Muscle layer of colon (tissue), 2 donors: ENCODE results near the gene SMCO1.
"Not testable (repeated sequence)": the region's sequence is repeated elsewhere in the genome, so short reads cannot be mapped to it uniquely, and the experiment has no call there.

Experiments
- H3K27ac ChIP-seq: one replicate; pipeline ENCODE4 v1.7.0; 2013; ENCODE audit warnings: low read depth, mild to moderate bottlenecking, low read length, moderate library complexity
- H3K27me3 ChIP-seq, 2 donors: one replicate each; pipeline ENCODE4 v1.7.0; 2013; ENCODE audit warnings: low read length in 2 of 2, mild to moderate bottlenecking in 2 of 2; ENCODE audit not compliant: insufficient read depth in 2 of 2, control insufficient read depth in 1 of 2
- H3K36me3 ChIP-seq: one replicate; pipeline ENCODE4 v1.7.0; 2013; ENCODE audit warnings: mild to moderate bottlenecking, low read length; ENCODE audit not compliant: insufficient read depth
- H3K4me1 ChIP-seq: one replicate; pipeline ENCODE4 v1.7.0; 2013; ENCODE audit warnings: mild to moderate bottlenecking, low read length; ENCODE audit not compliant: insufficient read depth
- H3K4me3 ChIP-seq, 2 donors: one replicate each; pipeline ENCODE4 v1.7.0; 2013; ENCODE audit warnings: low read length in 2 of 2, low read depth in 1 of 2, mild to moderate bottlenecking in 1 of 2, moderate library complexity in 1 of 2
- H3K9ac ChIP-seq: one replicate; pipeline ENCODE4 v1.7.0; 2013; ENCODE audit warnings: low read length
- H3K9me3 ChIP-seq: one replicate; pipeline ENCODE4 v1.7.0; 2013; ENCODE audit warnings: mild to moderate bottlenecking, low read length
- donor health status: abdominal sarcoma.
- donor health status: Adenocarcinoma of cecum.

The SMCO1 gene

DNA sequence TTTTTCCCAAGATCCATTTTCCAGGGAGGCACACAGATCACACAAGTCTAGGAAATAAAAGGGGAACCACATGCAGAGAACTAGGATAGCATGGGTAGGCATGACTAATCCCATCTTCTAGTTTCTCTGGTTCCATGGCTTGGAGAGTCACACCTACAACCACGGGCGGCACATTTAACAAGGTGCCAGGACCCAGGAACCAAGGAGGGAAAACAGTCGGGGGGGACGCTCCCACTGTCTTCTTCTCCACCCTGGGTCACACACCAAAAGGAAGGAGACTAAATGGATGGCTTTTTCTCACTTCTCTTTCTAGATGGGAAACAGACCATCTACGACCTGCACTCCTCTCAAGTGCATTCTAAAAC, 4.6 kb upstream of the SMCO1 start:
- H3K36me3 ChIP-seq, result no peaks in the 10 kb centered on the region
- no peaks in the 10 kb centered on the region for H3K4me1 ChIP-seq
- H3K4me3 ChIP-seq, result no peak overlapping the region
- H3K9me3 ChIP-seq, result peaks cover 9% of the 10 kb centered on the region
- H3K27ac ChIP-seq, result no peak overlapping the region
- H3K27me3 ChIP-seq, result no peaks in the 10 kb centered on the region
- no peak overlapping the region for H3K9ac ChIP-seq

DNA sequence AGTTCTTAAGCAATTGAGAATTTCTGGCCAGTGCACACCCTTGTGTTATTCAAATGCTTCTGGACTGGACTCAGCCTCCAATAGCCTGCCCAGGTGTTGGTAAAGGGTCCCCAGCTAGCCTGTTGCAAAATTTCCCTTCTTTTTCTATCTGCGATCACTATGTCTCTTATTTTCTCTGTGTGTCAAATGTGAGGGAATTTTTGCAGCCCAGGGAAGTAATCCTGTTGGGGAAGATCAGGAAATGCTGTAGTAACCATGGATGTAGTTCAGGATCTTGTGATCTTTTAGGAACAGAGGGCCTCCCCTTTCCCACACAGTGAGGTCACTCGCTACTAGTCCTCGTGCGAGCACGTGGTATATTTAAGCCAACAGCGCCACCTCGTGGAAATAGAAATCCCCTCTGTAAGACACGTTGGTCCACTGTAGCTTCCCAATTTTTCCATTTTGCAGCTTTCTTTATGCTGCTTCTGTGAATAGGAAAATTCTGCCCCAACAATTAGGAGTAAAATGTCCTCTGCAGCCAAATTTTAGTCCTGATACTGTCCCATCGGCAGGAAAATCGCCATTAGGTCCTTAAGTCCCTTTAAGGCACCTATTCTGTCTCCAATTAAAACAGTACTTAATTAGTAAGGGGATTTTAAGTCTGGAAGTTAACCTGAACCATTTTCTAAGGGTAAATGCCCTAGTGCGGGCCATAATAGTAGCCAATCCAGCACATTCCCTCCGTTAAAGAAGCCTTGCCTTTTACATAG, 4.0 kb upstream of the SMCO1 start:
- H3K36me3 ChIP-seq, result no peaks in the 10 kb centered on the region
- no peaks in the 10 kb centered on the region for H3K4me1 ChIP-seq
- peaks cover 9% of the 10 kb centered on the region for H3K9me3 ChIP-seq
- no peak overlapping the region for H3K4me3 ChIP-seq
- no peak overlapping the region for H3K9ac ChIP-seq
- no peaks in the 10 kb centered on the region for H3K27me3 ChIP-seq
- no peak overlapping the region for H3K27ac ChIP-seq

DNA sequence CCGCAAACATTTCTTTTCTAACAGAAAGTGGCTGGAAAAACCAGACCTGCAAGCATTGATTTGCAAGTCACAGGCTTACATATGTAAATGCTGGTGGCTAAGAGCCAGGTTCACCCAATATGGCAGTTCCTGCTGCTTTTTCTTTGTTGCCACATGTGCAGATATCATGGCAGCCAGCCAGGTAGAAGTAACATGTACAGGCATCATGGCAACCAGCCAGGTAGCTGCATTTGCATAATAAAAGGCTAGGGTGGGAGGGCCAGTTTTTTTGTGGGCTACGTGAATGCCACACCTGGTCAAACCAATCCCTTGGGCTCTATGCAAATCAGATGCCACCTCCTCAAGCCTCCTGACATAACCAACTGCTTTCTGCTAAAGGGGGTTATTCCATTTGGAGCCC, 2.8 kb upstream of the SMCO1 start:
- no peak overlapping the region for H3K9ac ChIP-seq
- no peaks in the 10 kb centered on the region for H3K27me3 ChIP-seq
- H3K36me3 ChIP-seq, result no peaks in the 10 kb centered on the region
- no peak overlapping the region for H3K27ac ChIP-seq
- H3K9me3 ChIP-seq, result peaks cover 9% of the 10 kb centered on the region
- no peaks in the 10 kb centered on the region for H3K4me1 ChIP-seq
- no peak overlapping the region for H3K4me3 ChIP-seq

DNA sequence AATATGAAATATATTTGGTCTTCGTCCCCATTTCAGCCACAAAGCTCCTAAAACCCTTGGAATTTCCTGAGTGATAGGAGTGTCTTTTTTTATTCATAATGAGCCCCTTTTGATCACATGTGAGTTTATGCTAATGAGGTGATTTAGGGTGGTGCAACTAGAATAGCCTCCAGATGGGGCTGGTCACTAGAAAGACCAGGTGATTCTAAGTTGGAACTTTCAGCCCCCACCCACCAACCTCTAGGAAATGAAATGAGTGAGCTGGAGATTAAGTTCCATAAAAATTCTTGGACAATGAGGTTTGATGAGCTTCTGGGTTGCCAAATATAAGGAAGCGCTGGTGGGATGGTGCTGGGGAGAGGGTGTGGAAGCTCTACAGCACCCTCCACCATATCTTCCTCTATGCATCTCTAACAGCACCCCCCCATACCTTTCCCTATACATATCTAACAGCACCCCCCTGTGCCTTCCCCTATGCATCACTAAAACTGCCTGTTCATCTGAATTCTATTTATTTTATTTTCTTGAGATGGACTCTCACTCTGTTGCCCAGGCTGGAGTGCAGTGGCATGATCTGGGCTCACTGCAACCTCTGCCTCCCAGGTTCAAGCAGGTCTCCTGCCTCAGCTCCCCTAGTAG, 2.1 kb upstream of the SMCO1 start:
- Histone ChIP-seq H3K4me3 (no peak overlapping the region), H3K27me3 (no peaks in the 10 kb centered on the region)

DNA sequence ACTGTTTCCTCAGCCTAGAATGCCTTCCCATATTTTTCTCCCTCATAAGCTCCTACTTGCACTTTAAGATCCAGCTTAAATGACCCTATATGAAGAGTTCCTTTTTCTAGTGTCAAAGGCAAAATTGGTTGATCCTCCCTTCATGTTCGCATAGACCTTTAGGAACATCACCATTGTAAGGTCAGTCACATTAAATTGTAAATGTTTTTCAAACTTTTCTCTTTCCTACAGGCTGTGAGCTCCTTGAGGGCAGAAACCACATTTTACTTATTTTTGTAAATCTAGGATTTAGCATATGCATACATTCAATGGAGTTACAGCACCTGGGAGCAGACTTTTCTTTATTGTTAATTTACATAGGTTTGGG, 813 bp downstream of the SMCO1 start:
- no peak overlapping the region for H3K9ac ChIP-seq
- no peak overlapping the region for H3K4me3 ChIP-seq
- no peaks in the 10 kb centered on the region for H3K27me3 ChIP-seq

More for the DNA sequence above, 2.1 kb upstream of the SMCO1 start:
- Histone ChIP-seq H3K36me3 (no peaks in the 10 kb centered on the region), H3K9me3 (peaks cover 9% of the 10 kb centered on the region), H3K27ac (no peak overlapping the region), H3K9ac (no peak overlapping the region), H3K4me1 (no peaks in the 10 kb centered on the region)

DNA sequence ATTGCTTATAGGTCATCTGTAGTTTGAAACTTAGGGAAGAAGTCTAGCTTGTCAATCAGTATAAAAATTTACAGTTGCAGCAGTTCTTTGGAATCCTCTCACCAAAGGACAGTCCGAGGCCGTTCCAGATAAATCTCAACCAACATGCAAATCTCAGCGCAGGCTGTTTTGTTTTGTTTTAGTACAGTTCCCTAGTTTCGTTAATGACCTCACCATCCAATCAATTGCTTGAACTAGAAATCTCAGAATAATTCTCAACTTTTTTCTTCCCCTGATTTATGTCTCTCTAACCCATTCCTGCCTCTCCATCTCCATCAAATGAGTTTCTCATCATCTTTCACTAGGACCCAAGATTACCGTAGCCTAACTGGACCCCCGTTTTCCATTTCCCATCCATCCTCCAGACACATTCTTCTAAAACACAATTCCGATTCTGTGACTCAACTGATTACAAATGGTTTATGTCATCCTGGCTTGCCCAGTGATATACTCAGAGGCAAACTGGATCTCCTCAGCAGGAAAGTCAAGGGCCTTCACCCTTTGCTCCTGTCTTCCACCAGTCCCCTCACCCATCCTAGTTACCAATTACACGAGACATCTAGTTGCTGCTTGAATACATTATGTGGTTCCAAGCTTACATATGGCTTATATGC, 1.3 kb downstream of the SMCO1 start:
- Histone ChIP-seq H3K9me3 (no peaks in the 10 kb centered on the region), H3K27me3 (no peaks in the 10 kb centered on the region), H3K27ac (no peak overlapping the region), H3K4me1 (no peaks in the 10 kb centered on the region), H3K9ac (no peak overlapping the region), H3K36me3 (no peaks in the 10 kb centered on the region), H3K4me3 (no peak overlapping the region)

More for the DNA sequence above, 813 bp downstream of the SMCO1 start:
- H3K4me1 ChIP-seq, result no peaks in the 10 kb centered on the region
- H3K36me3 ChIP-seq, result no peaks in the 10 kb centered on the region
- H3K9me3 ChIP-seq, result no peaks in the 10 kb centered on the region
- H3K27ac ChIP-seq, result no peak overlapping the region

DNA sequence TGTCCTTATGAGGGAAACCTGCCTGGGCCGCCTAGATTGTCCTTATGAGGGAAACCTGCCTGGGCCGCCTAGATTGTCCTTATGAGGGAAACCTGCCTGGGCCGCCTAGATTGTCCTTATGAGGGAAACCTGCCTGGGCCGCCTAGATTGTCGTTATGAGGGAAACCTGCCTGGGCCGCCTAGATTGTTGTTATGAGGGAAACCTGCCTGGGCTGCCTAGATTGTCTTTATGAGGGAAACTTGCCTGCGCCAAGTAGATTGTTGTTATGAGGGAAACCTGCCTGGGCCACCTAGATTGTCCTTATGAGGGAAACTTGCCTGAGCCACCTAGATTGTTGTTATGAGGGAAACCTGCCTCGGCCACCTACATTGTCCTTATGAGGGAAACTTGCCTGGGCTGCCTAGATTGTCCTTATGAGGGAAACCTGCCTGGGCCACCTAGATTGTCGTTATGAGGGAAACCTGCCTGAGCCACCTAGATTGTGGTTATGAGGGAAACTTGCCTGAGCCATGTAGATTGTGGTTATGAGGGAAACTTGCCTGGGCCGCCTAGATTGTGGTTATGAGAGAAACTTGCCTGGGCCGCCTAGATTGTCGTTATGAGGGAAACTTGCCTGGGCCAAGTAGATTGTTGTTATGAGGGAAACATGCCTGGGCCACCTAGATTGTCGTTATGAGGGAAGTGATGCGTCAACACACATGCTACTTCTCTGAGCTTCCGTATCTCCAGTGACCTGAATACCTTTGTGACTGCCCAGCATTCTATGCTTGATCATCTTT, 3.3 kb downstream of the SMCO1 start:
- not testable (repeated sequence) for H3K4me3 ChIP-seq, H3K27ac ChIP-seq, H3K4me1 ChIP-seq, H3K9ac ChIP-seq, H3K9me3 ChIP-seq, H3K36me3 ChIP-seq, H3K27me3 ChIP-seq

DNA sequence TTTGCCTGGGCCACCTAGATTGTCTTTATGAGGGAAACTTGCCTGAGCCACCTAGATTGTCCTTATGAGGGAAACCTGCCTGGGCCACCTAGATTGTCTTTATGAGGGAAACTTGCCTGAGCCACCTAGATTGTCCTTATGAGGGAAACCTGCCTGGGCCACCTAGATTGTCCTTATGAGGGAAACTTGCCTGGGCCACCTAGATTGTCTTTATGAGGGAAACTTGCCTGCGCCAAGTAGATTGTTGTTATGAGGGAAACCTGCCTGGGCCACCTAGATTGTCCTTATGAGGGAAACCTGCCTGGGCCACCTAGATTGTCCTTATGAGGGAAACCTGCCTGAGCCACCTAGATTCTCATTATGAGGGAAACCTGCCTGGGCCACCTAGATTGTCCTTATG, 4.0 kb downstream of the SMCO1 start:
- not testable (repeated sequence) for H3K27ac ChIP-seq, H3K36me3 ChIP-seq, H3K27me3 ChIP-seq, H3K9me3 ChIP-seq, H3K9ac ChIP-seq, H3K4me3 ChIP-seq, H3K4me1 ChIP-seq

DNA sequence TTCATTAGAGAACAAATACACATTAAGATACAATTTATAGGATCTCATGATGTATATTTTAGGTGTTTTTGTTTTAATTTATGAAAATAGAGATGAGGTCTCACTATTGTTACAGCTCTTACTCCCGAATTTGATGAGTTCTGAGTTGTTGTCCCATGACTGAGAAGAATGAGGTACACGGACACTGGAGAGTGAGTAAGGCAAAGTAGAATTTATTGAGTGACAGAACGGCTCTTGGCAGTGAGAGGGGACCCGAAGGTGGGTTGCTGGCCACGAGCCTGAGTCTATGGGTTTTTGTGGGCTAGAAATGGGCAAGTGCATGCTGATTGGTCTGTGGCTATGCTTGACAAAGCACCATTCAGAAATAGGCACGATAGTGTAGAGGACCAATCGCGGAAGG, 8.5 kb downstream of the SMCO1 start:
- H3K27ac ChIP-seq, result no peak overlapping the region
- no peaks in the 10 kb centered on the region for H3K36me3 ChIP-seq
- H3K27me3 ChIP-seq, result no peaks in the 10 kb centered on the region
- no peak overlapping the region for H3K4me3 ChIP-seq
- no peaks in the 10 kb centered on the region for H3K9me3 ChIP-seq
- H3K9ac ChIP-seq, result no peak overlapping the region
- peaks cover 5% of the 10 kb centered on the region for H3K4me1 ChIP-seq

DNA sequence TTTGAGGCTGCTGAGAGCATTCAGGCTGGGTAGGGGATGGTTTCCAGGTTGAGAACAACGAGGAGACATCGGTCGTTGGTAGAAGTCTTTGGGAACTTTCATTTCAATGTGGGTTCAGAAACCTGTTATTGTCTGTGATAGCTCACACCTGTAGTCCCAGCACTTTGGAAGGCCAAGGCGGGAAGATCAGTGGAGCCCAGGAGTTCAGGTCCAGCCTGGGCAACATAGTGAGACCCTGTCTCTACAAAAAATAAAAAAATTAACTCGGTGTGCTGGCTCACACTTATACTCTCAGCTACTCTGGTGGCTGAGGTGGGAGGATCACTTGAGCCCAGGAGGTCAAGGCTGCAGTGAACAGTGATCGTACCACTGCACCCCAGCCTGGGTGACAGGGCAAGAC, 10.6 kb downstream of the SMCO1 start:
- H3K27me3 ChIP-seq, result no peaks in the 10 kb centered on the region
- peaks cover 14% of the 10 kb centered on the region for H3K4me1 ChIP-seq
- no peaks in the 10 kb centered on the region for H3K36me3 ChIP-seq
- H3K9ac ChIP-seq, result no peak overlapping the region
- no peak overlapping the region for H3K4me3 ChIP-seq
- H3K9me3 ChIP-seq, result no peaks in the 10 kb centered on the region
- no peak overlapping the region for H3K27ac ChIP-seq

DNA sequence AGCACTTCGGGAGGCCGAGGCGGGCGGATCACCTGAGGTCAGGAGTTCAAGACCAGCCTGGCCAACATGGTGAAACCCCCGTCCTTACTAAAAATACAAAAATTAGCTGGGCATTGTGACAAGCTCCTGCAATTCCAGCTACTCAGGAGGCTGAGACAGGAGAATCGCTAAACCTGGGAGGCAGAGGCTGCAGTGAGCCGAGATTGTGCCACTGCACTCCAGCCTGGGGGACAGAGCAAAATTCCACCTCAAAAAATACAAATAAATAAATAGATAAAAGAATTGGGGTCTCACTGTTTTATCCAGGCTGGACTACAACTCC, 11.1 kb downstream of the SMCO1 start:
- Histone ChIP-seq H3K4me1 (peaks cover 16% of the 10 kb centered on the region), H3K27ac (peak overlapping the region; percentile 97), H3K4me3 (peak overlapping the region in 1 of 2 donors; percentile 92)
- H3K27me3 ChIP-seq, H3K9ac ChIP-seq, H3K36me3 ChIP-seq, H3K9me3 ChIP-seq: not testable (repeated sequence)
